SK-MEL-5 (cell line): ENCODE data around the gene PRR16. TPM values are rescaled to one million over a fixed set of nuclear protein-coding genes. Genes with fewer than 3 reads are reported as not detected.
"Not testable (repeated sequence)": the region's sequence is repeated elsewhere in the genome, so short reads cannot be mapped to it uniquely, and the experiment has no call there.

Experiments
- DNase-seq: peaks from one replicate; pipeline ENCODE4 v3.0.0-alpha.2; 2016; ENCODE audit warnings: low read depth, low spot score
- in situ Hi-C: cut with HindIII; loops from 2 replicates; pipeline ENCODE4 v1.10.0; 2016; ENCODE audit warnings: low sequenced_read_pairs, high pct_unique_total_duplicates, low pct_unique_long_range_greater_than_20kb
- polyA plus RNA-seq, 2 experiments: library from polyadenylated mRNA; depleted of rRNA; stranded (reverse); fragments of >200 nt; gene quantifications; 2 replicates each; pipeline ENCODE4 v1.2.3, GENCODE V29; 2015
- total RNA-seq: library from RNA; depleted of rRNA; stranded (reverse); fragments of >200 nt; shearing (Covaris generic); gene quantifications from 2 replicates; pipeline ENCODE4 v1.2.3, GENCODE V29; 2014; rRNA removed

Gene PRR16
- 1.2 and 1.5 TPM in 2 replicates for total RNA-seq
- 3.5 and 5.8 TPM in 2 replicates for polyA plus RNA-seq (2015; cell fraction: cytosol; rRNA removed)
- polyA plus RNA-seq (2015; cell fraction: nucleus; rRNA removed) = 3.1 TPM in 1 of 2 replicates, not detected in the other

GRCh38 chr5:120463991-120464626 lies at the start of gene PRR16:
Gene PRR16, plus strand, starts transcription at chr5:120464300.
- in situ Hi-C loops = no loop called here

GRCh38 chr5:120415985-120416384 lies 48.1 kb upstream of the PRR16 start:
- in situ Hi-C loops = no loop called here
- DNase-seq = no peak

More at GRCh38 chr5:120463991-120464626, at the start of gene PRR16:
- peak; percentile 71 for DNase-seq

GRCh38 chr5:120419127-120419526 lies 45.0 kb upstream of the PRR16 start:
- DNase-seq = no peak
- in situ Hi-C loops = no loop called here

- DNase-seq, in situ Hi-C loops: not testable (repeated sequence)
These were observed 37.3 kb upstream of the PRR16 start for GRCh38 chr5:120426633-120427275.

DNA sequence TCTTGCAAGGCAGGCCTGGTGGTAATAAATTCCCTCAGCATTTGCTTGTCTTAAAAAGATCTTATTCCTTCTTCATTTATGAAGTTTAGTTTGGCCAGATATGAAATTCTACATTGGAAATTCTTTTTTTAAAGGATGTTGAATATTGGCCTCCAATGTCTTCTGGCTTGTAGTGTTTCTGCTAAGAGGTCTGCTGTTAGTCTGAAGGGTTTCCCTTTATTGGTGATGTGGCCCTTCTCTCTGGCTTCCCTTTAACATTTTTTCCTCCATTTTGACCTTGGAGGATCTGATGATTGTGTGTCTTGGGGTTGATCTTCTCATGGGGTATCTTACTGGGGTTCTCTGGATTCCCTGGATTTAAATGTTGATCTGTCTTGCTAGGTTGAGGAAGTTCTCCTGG lies 33.5 kb upstream of the PRR16 start:
- in situ Hi-C loops = no loop called here
- no peak for DNase-seq

DNA sequence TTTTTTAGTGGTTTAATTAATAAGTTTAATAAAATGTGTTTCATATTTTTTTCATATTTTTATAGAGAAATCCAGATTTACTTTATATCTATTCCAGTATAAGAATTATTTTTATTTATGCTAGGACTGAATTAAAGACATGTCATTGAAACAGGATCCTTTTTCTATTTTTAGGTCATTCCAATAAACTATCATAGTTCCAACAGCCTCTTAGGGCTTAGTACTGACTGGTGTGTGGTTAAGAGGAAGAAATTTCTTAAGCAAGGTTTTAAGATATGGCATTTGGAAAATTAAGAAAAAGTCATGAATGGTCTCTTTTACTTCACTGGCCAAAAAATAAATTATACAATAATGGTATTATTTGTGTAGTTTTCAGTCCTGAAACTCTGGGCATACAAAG lies 31.2 kb upstream of the PRR16 start:
- in situ Hi-C loops = no loop called here
- DNase-seq = no peak

- DNase-seq = no peak
- in situ Hi-C loops = no loop called here
These were observed 29.0 kb upstream of the PRR16 start for GRCh38 chr5:120435129-120435528.

DNA sequence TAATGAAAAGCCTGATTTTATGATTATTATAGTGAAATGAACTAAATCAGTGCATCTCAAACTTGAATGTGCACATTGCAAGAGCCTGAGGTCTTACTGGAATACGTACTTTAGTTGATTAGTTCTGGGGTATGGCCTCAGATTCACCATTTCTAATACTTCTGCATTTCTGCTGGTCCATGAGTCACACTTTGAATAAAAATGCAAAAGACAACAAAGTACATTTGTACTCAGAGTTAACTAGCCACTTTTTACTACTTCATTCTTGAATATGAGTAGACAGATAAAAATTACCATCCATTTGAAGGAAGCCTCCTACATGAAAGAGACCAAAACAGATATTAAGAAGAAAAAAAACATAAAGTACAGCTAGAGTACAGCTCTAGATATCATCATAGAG lies 27.1 kb upstream of the PRR16 start:
- in situ Hi-C loops = no loop called here
- DNase-seq = no peak

DNA sequence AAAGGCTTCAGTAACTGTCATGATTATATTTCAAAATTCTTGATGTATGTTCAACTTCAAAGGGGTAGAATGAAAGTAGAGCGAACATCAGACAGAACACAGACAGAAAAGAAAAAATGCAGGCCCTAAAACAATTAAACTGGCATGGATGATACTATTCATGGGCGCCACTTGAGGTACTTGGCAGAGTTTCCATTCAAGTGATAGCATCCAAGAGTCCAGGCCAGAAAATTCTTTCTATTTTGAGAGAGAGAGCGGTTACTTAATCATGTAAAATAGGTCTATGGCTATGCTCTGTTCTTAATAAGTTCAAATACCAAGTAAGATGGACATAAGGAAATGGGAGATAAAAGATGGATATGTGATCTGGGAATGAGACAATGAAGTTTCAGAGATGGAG lies 21.4 kb upstream of the PRR16 start:
- no peak for DNase-seq
- in situ Hi-C loops = no loop called here

GRCh38 chr5:120443607-120444006 lies 20.5 kb upstream of the PRR16 start:
- DNase-seq = no peak
- in situ Hi-C loops = no loop called here

DNA sequence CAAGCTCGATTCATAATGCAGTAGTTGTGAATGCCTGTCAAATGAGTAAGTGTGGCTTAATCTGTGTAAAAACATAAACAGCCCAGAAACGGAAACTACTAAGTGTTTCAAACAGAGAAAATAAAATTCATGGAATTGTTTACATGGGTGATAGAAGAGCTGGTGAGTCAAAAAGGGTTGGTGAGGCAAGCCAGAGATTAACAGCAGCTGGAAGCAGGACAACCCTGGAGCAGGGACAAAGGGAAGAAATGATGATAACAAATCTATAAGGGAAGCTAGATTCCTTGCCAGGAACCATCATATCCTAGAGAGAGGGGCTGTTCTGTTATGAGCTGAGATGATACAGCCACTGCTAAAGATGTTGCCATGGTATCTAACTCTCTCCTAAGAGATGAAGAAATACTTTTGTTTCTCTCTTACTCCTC lies 18.0 kb upstream of the PRR16 start:
- no peak for DNase-seq
- in situ Hi-C loops = no loop called here

GRCh38 chr5:120446901-120447300 lies 17.2 kb upstream of the PRR16 start:
- no peak for DNase-seq
- in situ Hi-C loops = no loop called here

DNA sequence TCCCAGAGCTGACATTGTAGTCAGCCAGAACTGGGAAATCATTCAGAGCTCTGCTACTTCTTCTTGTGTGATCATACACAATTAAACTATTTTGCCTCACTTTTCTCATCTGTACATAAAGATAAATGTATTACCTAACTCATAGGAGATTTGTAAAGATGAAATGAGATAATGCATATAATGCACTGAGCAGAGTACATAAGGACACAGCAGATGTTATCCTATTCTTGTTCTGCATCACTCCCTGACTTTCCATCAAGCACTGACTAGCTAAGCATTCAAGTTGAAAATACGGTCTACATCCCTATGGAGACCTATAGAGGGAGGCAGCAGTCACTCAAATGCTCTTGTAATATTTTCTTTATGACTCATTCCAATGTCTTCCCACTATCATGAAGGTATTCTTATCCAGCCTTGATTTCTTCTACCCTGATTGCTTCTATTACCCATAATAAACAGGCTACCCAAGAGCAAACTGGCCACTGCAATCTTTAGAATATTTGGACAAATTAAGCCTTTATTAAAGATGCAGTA lies 16.3 kb upstream of the PRR16 start:
- in situ Hi-C loops = no loop called here
- DNase-seq = peak; percentile 43

GRCh38 chr5:120449501-120449900 lies 14.6 kb upstream of the PRR16 start:
- DNase-seq = no peak
- in situ Hi-C loops = no loop called here

DNA sequence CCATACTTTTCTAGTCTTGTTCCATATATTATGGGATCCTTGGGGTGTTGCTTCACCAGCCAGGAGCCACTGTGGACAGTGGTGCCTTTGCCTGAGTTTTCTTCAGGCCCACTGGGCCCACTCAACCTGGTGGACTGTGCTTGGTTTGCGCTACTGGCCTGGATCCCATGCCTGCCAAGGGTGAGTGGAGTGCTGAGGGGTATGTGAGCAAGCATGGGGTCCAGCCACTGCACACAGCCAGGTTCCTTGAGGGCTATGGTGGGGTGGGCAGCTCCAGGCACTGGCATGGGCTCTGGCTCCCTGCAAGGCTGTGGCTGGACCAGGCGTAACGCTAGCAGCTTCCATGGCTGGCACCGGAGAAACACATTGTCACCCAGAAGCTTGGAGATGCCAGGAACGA lies 13.2 kb upstream of the PRR16 start:
- in situ Hi-C loops = no loop called here
- no peak for DNase-seq

DNA sequence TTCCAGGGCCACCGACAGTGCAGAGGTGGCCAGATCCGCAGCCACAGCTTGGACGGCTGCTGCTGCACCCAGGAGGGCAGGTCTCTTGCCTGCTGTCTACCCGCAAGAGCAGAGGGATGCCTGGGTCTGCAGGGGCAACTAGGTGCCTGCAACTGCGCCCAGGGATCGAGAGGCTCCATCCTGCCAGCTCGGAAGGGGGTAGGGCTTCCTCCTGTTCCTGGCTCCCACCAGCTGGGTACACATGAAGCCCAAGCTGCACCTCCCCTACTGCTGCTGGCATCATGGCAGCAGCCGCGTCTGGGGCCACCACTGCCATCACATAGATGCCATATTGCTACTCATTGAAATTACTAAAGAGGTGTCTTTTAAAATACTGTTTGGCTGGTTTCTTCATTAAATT lies 12.7 kb upstream of the PRR16 start:
- DNase-seq = no peak
- in situ Hi-C loops = no loop called here

GRCh38 chr5:120452471-120452870 lies 11.6 kb upstream of the PRR16 start:
- in situ Hi-C loops = no loop called here
- DNase-seq = no peak

GRCh38 chr5:120454094-120454798 lies 9.9 kb upstream of the PRR16 start:
- in situ Hi-C loops = no loop called here
- DNase-seq = peak; percentile 45
